Fibroblast of lung (primary cell): ENCODE data around the gene ABHD10. TPM values are rescaled to one million over a fixed set of nuclear protein-coding genes. Genes with fewer than 3 reads are reported as not detected.

ENCODE experiments used
- DNase-seq, 2 donors: peaks; one replicate each; pipeline versions ENCODE4 v3.0.0 to v3.0.0-alpha.2; 2010; ENCODE audit warnings: low read depth in 2 of 2
- H2AFZ ChIP-seq: 2 replicates; pipeline ENCODE4 v1.5.1; 2012; ENCODE audit warnings: low read length, control low read depth, inconsistent platforms
- H3K27ac ChIP-seq: 2 replicates; pipeline ENCODE4 v1.5.1; 2011; ENCODE audit warnings: low read length, control low read depth; ENCODE audit not compliant: insufficient read depth
- H3K27me3 ChIP-seq: 2 replicates; pipeline ENCODE4 v1.5.1; 2011; ENCODE audit warnings: mild to moderate bottlenecking, low read length; ENCODE audit not compliant: control insufficient read depth, insufficient read depth
- H3K36me3 ChIP-seq: 2 replicates; pipeline ENCODE4 v1.5.1; 2011; ENCODE audit warnings: low read length; ENCODE audit not compliant: control insufficient read depth, insufficient read depth
- H3K4me1 ChIP-seq: 2 replicates; pipeline ENCODE4 v1.5.1; 2011; ENCODE audit warnings: low read length; ENCODE audit not compliant: control insufficient read depth, insufficient read depth; ENCODE audit errors: extremely low read depth
- H3K4me2 ChIP-seq: 2 replicates; pipeline ENCODE4 v1.5.1; 2011; ENCODE audit warnings: low read length, control low read depth; ENCODE audit not compliant: insufficient read depth; ENCODE audit errors: extremely low read depth
- H3K4me3 ChIP-seq, 4 experiments: fragments of 200-600 bp in 1 of 4; sonication (generic) in 1 of 4; replicated peaks in 1 of 4; 2 replicates each; pipeline ENCODE4 v1.5.1; 2011 to 2016; ENCODE audit warnings: low read length in 4 of 4, low read depth in 3 of 4, mild to moderate bottlenecking in 3 of 4, control low read depth in 2 of 4, inconsistent platforms in 1 of 4, mixed read lengths in 1 of 4; ENCODE audit not compliant: insufficient read depth in 1 of 4; ENCODE audit errors: control extremely low read depth in 1 of 4
- H3K79me2 ChIP-seq: 2 replicates; pipeline ENCODE4 v1.5.1; 2012; ENCODE audit warnings: mild to moderate bottlenecking, low read length, inconsistent platforms; ENCODE audit not compliant: control insufficient read depth, insufficient read depth
- H3K9ac ChIP-seq: 2 replicates; pipeline ENCODE4 v1.5.1; 2011; ENCODE audit warnings: mild to moderate bottlenecking, low read length, control low read depth; ENCODE audit not compliant: insufficient read depth
- H3K9me3 ChIP-seq: 2 replicates; pipeline ENCODE4 v1.5.1; 2012; ENCODE audit warnings: low read depth, low read length; ENCODE audit not compliant: control insufficient read depth, insufficient read depth
- H4K20me1 ChIP-seq: 2 replicates; pipeline ENCODE4 v1.5.1; 2011; ENCODE audit warnings: low read length; ENCODE audit not compliant: control insufficient read depth, insufficient read depth; ENCODE audit errors: extremely low read depth
- CTCF ChIP-seq, 2 donors: IDR thresholded peaks in 1 of 2; conservative IDR thresholded peaks in 1 of 2; 1 replicate in 1 of 2; 2 replicates in 1 of 2; pipeline ENCODE4 v1.5.1; 2011 to 2012; ENCODE audit warnings: low read length in 2 of 2, control low read depth in 1 of 2, inconsistent platforms in 1 of 2, low read depth in 1 of 2, mild to moderate bottlenecking in 1 of 2
- EZH2 ChIP-seq: IDR thresholded peaks from 2 replicates; pipeline ENCODE4 v1.5.1; 2012; ENCODE audit warnings: low read length, control low read depth, mild to moderate bottlenecking; ENCODE audit errors: missing control alignments
- polyA plus RNA-seq, 2 donors: library from polyadenylated mRNA; depleted of rRNA in 1 of 2; stranded (reverse) in 1 of 2; unstranded in 1 of 2; fragments of >200 nt; gene quantifications; 2 replicates each; pipeline ENCODE4 v1.2.1, GENCODE V29; 2011 to 2012; ENCODE audit warnings: missing spikeins in 1 of 2
- total RNA-seq: library from RNA; depleted of rRNA; stranded (reverse); fragments of >200 nt; gene quantifications from 2 replicates; pipeline ENCODE4 v1.2.1, GENCODE V29; 2014

ABHD10 gene
- total and polyA plus RNA-seq, 2 donors (not counting 1 experiment from before 2014, with no cell fraction given): 29.8 to 48.6 TPM

GRCh38 chr3:112012205-112012992 is 33.6 kb downstream of the ABHD10 start:
- H3K4me3 ChIP-seq: no peak overlapping the region
- no peak overlapping the region for H2AFZ ChIP-seq
- H4K20me1 ChIP-seq: no peaks in the 10 kb centered on the region
- H3K79me2 ChIP-seq: no peaks in the 10 kb centered on the region
- H3K4me1 ChIP-seq: no peaks in the 10 kb centered on the region
- H3K36me3 ChIP-seq: no peaks in the 10 kb centered on the region
- no peak overlapping the region for H3K27ac ChIP-seq
- H3K9me3 ChIP-seq: no peaks in the 10 kb centered on the region
- DNase-seq: no peak
- no peak overlapping the region for H3K9ac ChIP-seq
- no peaks in the 10 kb centered on the region for H3K27me3 ChIP-seq
- no peak overlapping the region for H3K4me2 ChIP-seq
- TF ChIP-seq EZH2 (no peak), CTCF (conservative IDR thresholded peaks at IDR 0.05 in 1 of 2, IDR thresholded peaks at IDR 0.05 in 1 of 2; ENCODE audit: low read depth in 1 of 2, low read length in 2 of 2) (no peak)

DNA sequence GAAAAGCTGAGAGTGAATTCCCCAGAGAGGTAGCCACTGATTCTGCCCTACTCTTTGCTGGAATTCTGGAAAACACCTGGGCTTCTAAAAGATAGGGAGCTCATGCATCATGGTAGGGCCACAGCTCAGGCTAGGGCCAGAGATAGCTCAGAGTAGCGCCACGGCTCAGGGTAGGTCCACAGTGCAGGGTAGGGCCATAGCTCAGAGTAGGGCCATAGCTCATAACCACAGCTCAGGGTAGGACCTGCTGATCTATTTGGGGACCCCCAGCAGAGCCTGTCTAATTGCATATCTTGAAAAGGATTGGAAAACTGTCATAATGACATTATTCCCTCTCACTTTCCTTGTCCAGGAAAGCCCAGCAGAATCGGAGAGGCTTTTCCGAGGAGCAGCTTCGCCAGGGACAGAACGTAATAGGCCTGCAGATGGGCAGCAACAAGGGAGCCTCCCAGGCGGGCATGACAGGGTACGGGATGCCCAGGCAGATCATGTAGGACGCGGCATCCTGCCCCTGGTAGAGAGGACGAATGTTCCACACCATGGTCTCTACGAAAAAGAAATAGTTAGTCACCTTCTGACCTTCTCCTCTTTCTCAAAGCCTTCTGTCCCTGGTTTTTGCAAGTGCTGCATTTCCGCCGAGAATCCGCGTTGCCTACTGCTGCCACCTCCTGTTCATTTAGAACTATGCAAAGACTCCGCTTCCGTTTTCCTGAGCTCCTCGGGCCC is 34.4 kb downstream of the ABHD10 start:
- no peaks in the 10 kb centered on the region for H3K36me3 ChIP-seq
- DNase-seq: peak; percentile 71 to 84
- no peak overlapping the region for H3K4me2 ChIP-seq
- peak overlapping the region; percentile 42 for H2AFZ ChIP-seq
- peak; percentile 67 to 75 for TF ChIP-seq CTCF (conservative IDR thresholded peaks at IDR 0.05 in 1 of 2, IDR thresholded peaks at IDR 0.05 in 1 of 2; ENCODE audit: low read depth in 1 of 2, low read length in 2 of 2)
- TF ChIP-seq EZH2: no peak
- H3K27ac ChIP-seq: no peak overlapping the region
- H3K9me3 ChIP-seq: no peaks in the 10 kb centered on the region
- H3K79me2 ChIP-seq: no peaks in the 10 kb centered on the region
- no peaks in the 10 kb centered on the region for H3K27me3 ChIP-seq
- H3K9ac ChIP-seq: no peak overlapping the region
- no peak overlapping the region for H3K4me3 ChIP-seq
- H3K4me1 ChIP-seq: no peaks in the 10 kb centered on the region
- H4K20me1 ChIP-seq: no peaks in the 10 kb centered on the region

GRCh38 chr3:112013784-112014143 is 34.9 kb downstream of the ABHD10 start:
- Histone ChIP-seq H3K36me3 (no peaks in the 10 kb centered on the region), H4K20me1 (no peaks in the 10 kb centered on the region), H3K9ac (no peak overlapping the region), H3K4me2 (no peak overlapping the region), H2AFZ (peak overlapping the region; percentile 53), H3K27me3 (no peaks in the 10 kb centered on the region), H3K4me1 (no peaks in the 10 kb centered on the region), H3K27ac (no peak overlapping the region), H3K79me2 (no peaks in the 10 kb centered on the region), H3K4me3 (no peak overlapping the region), H3K9me3 (no peaks in the 10 kb centered on the region)
- DNase-seq: peak in 1 of 2 donors; percentile 4
- TF ChIP-seq CTCF (conservative IDR thresholded peaks at IDR 0.05 in 1 of 2, IDR thresholded peaks at IDR 0.05 in 1 of 2; ENCODE audit: low read depth in 1 of 2, low read length in 2 of 2) (no peak), EZH2 (no peak)
